H1 (cell line): ENCODE measurements around the gene IL6ST. TPM values are rescaled to one million over a fixed set of nuclear protein-coding genes. Genes with fewer than 3 reads are reported as not detected.

Experiments
- CTCF ChIA-PET: fragments of 300-600 bp; sonication (Branson Sonifier 250); formaldehyde crosslinking; loops from one replicate; lab custom pipeline; 2021; ENCODE audit not compliant: partially characterized antibody; lab: Charles Lee
- POLR2A ChIA-PET: fragments of 300-600 bp; sonication (Branson Sonifier 250); formaldehyde crosslinking; loops from one replicate; lab custom pipeline; 2021; ENCODE audit warnings: inconsistent platforms; ENCODE audit not compliant: partially characterized antibody; lab: Charles Lee
- DNase-seq, 2 experiments: peaks; one replicate each; pipeline versions ENCODE4 v3.0.0 to v3.0.0-alpha.2; 2010 to 2022; ENCODE audit warnings: low spot score in 2 of 2, low read depth in 1 of 2, mixed read lengths in 1 of 2
- FAIRE-seq: peaks from 2 replicates; lab custom pipeline; 2011; peaks lifted over from hg19 to GRCh38; lab: Jason Lieb, UNC
- H2AFZ ChIP-seq: 2 replicates; pipeline ENCODE4 v1.8.1; 2012; ENCODE audit warnings: low read length, inconsistent platforms
- H2AK5ac ChIP-seq: 2 replicates; pipeline ENCODE4 v1.6.1; 2013; ENCODE audit warnings: low read depth, low read length
- H2BK120ac ChIP-seq: replicated peaks from 2 replicates; pipeline ENCODE3; 2013; ENCODE audit warnings: low read depth, low read length, inconsistent platforms
- H2BK12ac ChIP-seq: 2 replicates; pipeline ENCODE4 v1.6.1; 2013; ENCODE audit warnings: low read depth, low read length
- H2BK15ac ChIP-seq: 2 replicates; pipeline ENCODE4 v1.6.1; 2013; ENCODE audit warnings: low read length
- H2BK20ac ChIP-seq: 2 replicates; pipeline ENCODE4 v1.6.1; 2013; ENCODE audit warnings: low read length
- H2BK5ac ChIP-seq: 2 replicates; pipeline ENCODE4 v1.6.1; 2013; ENCODE audit warnings: low read depth, low read length
- H3K14ac ChIP-seq: 2 replicates; pipeline ENCODE4 v1.6.1; 2013; ENCODE audit warnings: inconsistent platforms; ENCODE audit not compliant: insufficient read length
- H3K18ac ChIP-seq: 2 replicates; pipeline ENCODE4 v1.6.1; 2013; ENCODE audit warnings: low read length; ENCODE audit errors: extremely low read depth
- H3K23ac ChIP-seq: 2 replicates; pipeline ENCODE4 v1.6.1; 2013; ENCODE audit warnings: inconsistent platforms; ENCODE audit not compliant: insufficient read length
- H3K23me2 ChIP-seq: 2 replicates; pipeline ENCODE4 v1.6.1; 2013; ENCODE audit warnings: low read depth, low read length
- H3K27ac ChIP-seq: 2 replicates; pipeline ENCODE4 v1.6.1; 2011; ENCODE audit warnings: low read depth, low read length, inconsistent platforms
- H3K27me3 ChIP-seq, 4 experiments: replicated peaks in 1 of 4; 1 replicate in 1 of 4; 2 replicates in 3 of 4; pipeline versions ENCODE4 v1.6.1 to v1.8.1; 2011 to 2013; ENCODE audit warnings: low read length in 3 of 4, mild to moderate bottlenecking in 3 of 4, inconsistent platforms in 2 of 4, mixed read lengths in 2 of 4, moderate library complexity in 1 of 4; ENCODE audit not compliant: control insufficient read depth in 3 of 4, insufficient read depth in 3 of 4; ENCODE audit errors: extremely low read depth in 1 of 4
- H3K36me3 ChIP-seq, 4 experiments: 2 replicates each; pipeline versions ENCODE4 v1.6.1 to v1.8.1; 2011 to 2013; ENCODE audit warnings: mild to moderate bottlenecking in 4 of 4, low read length in 3 of 4, moderate library complexity in 2 of 4, control low read depth in 1 of 4, inconsistent platforms in 1 of 4; ENCODE audit not compliant: insufficient read depth in 4 of 4, control insufficient read depth in 2 of 4
- H3K4ac ChIP-seq: replicated peaks from 2 replicates; pipeline ENCODE3; 2013; ENCODE audit warnings: low read length, low read depth, mixed read lengths, inconsistent platforms; ENCODE audit not compliant: insufficient read length
- H3K4me1 ChIP-seq, 4 experiments: replicated peaks in 1 of 4; 1 replicate in 1 of 4; 2 replicates in 3 of 4; pipeline versions ENCODE4 v1.6.1 to v1.8.1; 2011 to 2013; ENCODE audit warnings: low read length in 3 of 4, inconsistent platforms in 2 of 4, mixed read lengths in 1 of 4; ENCODE audit not compliant: insufficient read depth in 4 of 4, control insufficient read depth in 3 of 4
- H3K4me2 ChIP-seq, 2 experiments: 2 replicates each; pipeline versions ENCODE4 v1.6.1 to v1.8.1; 2011 to 2013; ENCODE audit warnings: low read depth in 2 of 2, low read length in 2 of 2, control low read depth in 1 of 2, inconsistent platforms in 1 of 2, mild to moderate bottlenecking in 1 of 2; ENCODE audit not compliant: insufficient read depth in 1 of 2
- H3K4me3 ChIP-seq, 4 experiments: fragments of 200-600, 300-600 bp in 1 of 4; sonication (generic), shearing (Covaris generic), sonication (Bioruptor Twin) in 1 of 4; 2 replicates each; pipeline versions ENCODE4 v1.5.1 to v1.8.1; 2011 to 2016; ENCODE audit warnings: low read length in 4 of 4, low read depth in 3 of 4, control low read depth in 2 of 4, inconsistent platforms in 2 of 4, mild to moderate bottlenecking in 2 of 4, mixed read lengths in 1 of 4, moderate library complexity in 1 of 4; ENCODE audit not compliant: insufficient read depth in 2 of 4; ENCODE audit errors: extremely low read depth in 1 of 4
- H3K56ac ChIP-seq: replicated peaks from 2 replicates; pipeline ENCODE3; 2013; ENCODE audit warnings: low read depth, mild to moderate bottlenecking, mixed read lengths, low read length, inconsistent platforms; ENCODE audit not compliant: insufficient read length
- H3K79me1 ChIP-seq: 2 replicates; pipeline ENCODE4 v1.6.1; 2013; ENCODE audit warnings: low read depth, low read length, control low read depth
- H3K79me2 ChIP-seq, 2 experiments: 2 replicates each; pipeline versions ENCODE4 v1.6.1 to v1.8.1; 2012 to 2013; ENCODE audit warnings: low read length in 2 of 2, mild to moderate bottlenecking in 2 of 2, inconsistent platforms in 1 of 2; ENCODE audit not compliant: insufficient read depth in 2 of 2, control insufficient read depth in 1 of 2
- H3K9ac ChIP-seq, 4 experiments: replicated peaks in 1 of 4; 1 replicate in 1 of 4; 2 replicates in 3 of 4; pipeline versions ENCODE4 v1.6.1 to v1.8.1; 2011 to 2013; ENCODE audit warnings: low read depth in 3 of 4, low read length in 3 of 4, control low read depth in 2 of 4, mild to moderate bottlenecking in 2 of 4, moderate library complexity in 2 of 4, inconsistent platforms in 1 of 4; ENCODE audit errors: extremely low read depth in 1 of 4
- H3K9me3 ChIP-seq, 2 experiments: 2 replicates each; pipeline versions ENCODE4 v1.6.1 to v1.8.1; 2012 to 2013; ENCODE audit warnings: mild to moderate bottlenecking in 2 of 2, moderate library complexity in 2 of 2, control low read depth in 1 of 2, inconsistent platforms in 1 of 2, low read depth in 1 of 2, low read length in 1 of 2, mixed read lengths in 1 of 2; ENCODE audit not compliant: insufficient read depth in 2 of 2
- H4K20me1 ChIP-seq, 2 experiments: replicated peaks in 1 of 2; 2 replicates each; pipeline versions ENCODE3 to v1.8.1; 2011 to 2013; ENCODE audit warnings: inconsistent platforms in 2 of 2, low read length in 2 of 2, mild to moderate bottlenecking in 1 of 2; ENCODE audit not compliant: insufficient read depth in 2 of 2, control insufficient read depth in 1 of 2
- H4K5ac ChIP-seq: 2 replicates; pipeline ENCODE4 v1.6.1; 2013; ENCODE audit warnings: low read length, low read depth, mixed read lengths, inconsistent platforms; ENCODE audit not compliant: insufficient read length
- H4K8ac ChIP-seq: 2 replicates; pipeline ENCODE4 v1.8.0; 2013; ENCODE audit warnings: mild to moderate bottlenecking, moderate library complexity, low read length, inconsistent platforms; ENCODE audit not compliant: insufficient read depth; ENCODE audit errors: extremely low read depth
- H4K91ac ChIP-seq: replicated peaks from 2 replicates; pipeline ENCODE3; 2013; ENCODE audit warnings: low read length, mixed read lengths, inconsistent platforms; ENCODE audit not compliant: insufficient read length
- EZH2 ChIP-seq: fragments of 200-600 bp; sonication (generic); IDR thresholded peaks from 2 replicates; pipeline ENCODE4 v1.7.1; 2012; ENCODE audit warnings: low read depth, mild to moderate bottlenecking, moderate library complexity, low read length, inconsistent platforms; ENCODE audit not compliant: severe bottlenecking
- polyA plus RNA-seq, 7 experiments: library from polyadenylated mRNA; depleted of rRNA in 3 of 7; stranded (reverse) in 5 of 7; unstranded in 2 of 7; fragments of >200 nt in 5 of 7; fragments of 200-250 nt in 2 of 7; gene quantifications; 1 replicate in 5 of 7; 2 replicates in 1 of 7; 4 replicates in 1 of 7; pipeline versions ENCODE4 v1.2.1 to v1.2.3, GENCODE V29; 2011 to 2013; ENCODE audit warnings: missing spikeins in 2 of 7, mixed read lengths in 2 of 7
- total RNA-seq: library from RNA; stranded (reverse); fragmentation: NEBNext Ultra II Directional; extraction: Animal tissue kit (Norgen Biotek cat#: 25700); gene quantifications from 2 replicates; pipeline ENCODE4 v1.2.1, GENCODE V29; 2021

The IL6ST gene
- total and polyA plus RNA-seq, 2 of the 8 experiments (the other 6 are each of a cell fraction or from before 2014, with no cell fraction given), result 1.4 to 11.1 TPM

DNA sequence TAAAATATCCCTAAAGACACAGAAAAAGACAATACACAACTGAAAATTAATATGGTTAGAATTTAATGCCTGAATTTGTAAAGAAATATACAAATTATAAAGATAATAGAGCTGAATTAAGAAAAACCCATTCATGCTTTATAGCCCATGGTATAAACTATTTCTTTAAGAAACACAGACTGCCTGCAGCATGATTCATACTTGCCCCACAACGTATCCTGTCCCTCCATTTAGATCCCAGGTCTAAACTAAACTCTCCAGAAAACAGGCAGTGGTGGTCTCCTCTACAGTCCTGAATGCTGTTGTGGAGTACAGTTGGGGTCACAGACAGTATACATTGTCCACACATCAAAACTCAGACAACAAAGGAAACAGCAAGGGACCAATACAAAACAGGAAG, 24.8 kb downstream of the IL6ST start (continued):
- TF ChIP-seq EZH2, result no peak

DNA sequence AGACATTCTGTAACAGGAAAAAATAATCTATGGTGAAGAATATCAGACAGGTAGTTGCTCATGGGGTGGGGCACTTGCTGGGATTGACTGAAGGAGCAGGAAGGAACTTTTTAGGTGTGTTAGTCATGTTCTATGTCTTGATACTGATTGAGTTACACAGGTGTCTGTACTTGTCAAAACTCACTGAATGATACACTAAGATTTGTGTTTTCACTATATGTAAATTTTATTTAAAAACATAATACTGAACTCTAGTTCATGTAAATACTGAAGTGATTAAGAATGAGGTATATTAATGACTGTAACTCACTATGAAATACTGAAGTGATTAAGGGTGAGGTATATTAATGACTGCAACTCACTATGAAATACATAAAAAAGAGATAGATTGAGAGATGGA, 28.5 kb downstream of the IL6ST start:
- no peak overlapping the region for H4K5ac ChIP-seq
- H4K8ac ChIP-seq, result no peak overlapping the region
- no peak overlapping the region for H2AFZ ChIP-seq
- H3K18ac ChIP-seq, result no peak overlapping the region
- no peak overlapping the region for H2BK120ac ChIP-seq
- no peak overlapping the region for H3K14ac ChIP-seq
- DNase-seq (no peak), FAIRE-seq (no peak)
- no peak overlapping the region for H3K9ac ChIP-seq
- no peaks in the 10 kb centered on the region for H3K79me1 ChIP-seq
- no peaks in the 10 kb centered on the region for H3K27me3 ChIP-seq
- no peak overlapping the region for H3K4me3 ChIP-seq
- CTCF ChIA-PET, result no interaction called here
- H4K91ac ChIP-seq, result no peak overlapping the region
- H2BK12ac ChIP-seq, result no peak overlapping the region
- H3K79me2 ChIP-seq, result no peaks in the 10 kb centered on the region
- no peak overlapping the region for H3K27ac ChIP-seq
- no peak overlapping the region for H3K23ac ChIP-seq
- no peak overlapping the region for H3K56ac ChIP-seq
- no peak overlapping the region for H2BK5ac ChIP-seq
- no peaks in the 10 kb centered on the region for H3K36me3 ChIP-seq
- no peaks in the 10 kb centered on the region for H3K4me1 ChIP-seq
- H3K9me3 ChIP-seq, result no peaks in the 10 kb centered on the region
- H2AK5ac ChIP-seq, result no peak overlapping the region
- no peaks in the 10 kb centered on the region for H3K23me2 ChIP-seq
- H3K4me2 ChIP-seq, result no peak overlapping the region
- H2BK15ac ChIP-seq, result no peak overlapping the region
- H3K4ac ChIP-seq, result no peak overlapping the region
- H2BK20ac ChIP-seq, result no peak overlapping the region
- POLR2A ChIA-PET, result no interaction called here
- no peaks in the 10 kb centered on the region for H4K20me1 ChIP-seq
